Vagina (tissue), 2 donors: ENCODE results near the gene GRIP2.

ENCODE experiments used
- POLR2A ChIP-seq, 2 donors: fragments of 450-650 bp; IDR thresholded peaks; one replicate each; pipeline ENCODE4 v1.6.1; 2017; ENCODE audit warnings: antibody characterized with exemption in 2 of 2, mild to moderate bottlenecking in 2 of 2, moderate library complexity in 2 of 2
- POLR2AphosphoS5 ChIP-seq, 2 donors: sonication (generic); formaldehyde crosslinking; IDR thresholded peaks; one replicate each; pipeline ENCODE4 v1.9.0; 2017; ENCODE audit warnings: antibody characterized with exemption in 2 of 2, mild to moderate bottlenecking in 2 of 2, low read depth in 1 of 2; ENCODE audit not compliant: insufficient read depth in 1 of 2
- TF ChIP-seq, protein P1 (sequence below), 3 experiments: fragments of 450-650 bp in 2 of 3; fragments of 200-600 bp in 1 of 3; sonication (generic) in 1 of 3; IDR thresholded peaks; one replicate each; pipeline ENCODE4 v1.5.1; 2017 to 2019; ENCODE audit warnings: antibody characterized with exemption in 3 of 3, mild to moderate bottlenecking in 2 of 3, moderate library complexity in 2 of 3

DNA sequence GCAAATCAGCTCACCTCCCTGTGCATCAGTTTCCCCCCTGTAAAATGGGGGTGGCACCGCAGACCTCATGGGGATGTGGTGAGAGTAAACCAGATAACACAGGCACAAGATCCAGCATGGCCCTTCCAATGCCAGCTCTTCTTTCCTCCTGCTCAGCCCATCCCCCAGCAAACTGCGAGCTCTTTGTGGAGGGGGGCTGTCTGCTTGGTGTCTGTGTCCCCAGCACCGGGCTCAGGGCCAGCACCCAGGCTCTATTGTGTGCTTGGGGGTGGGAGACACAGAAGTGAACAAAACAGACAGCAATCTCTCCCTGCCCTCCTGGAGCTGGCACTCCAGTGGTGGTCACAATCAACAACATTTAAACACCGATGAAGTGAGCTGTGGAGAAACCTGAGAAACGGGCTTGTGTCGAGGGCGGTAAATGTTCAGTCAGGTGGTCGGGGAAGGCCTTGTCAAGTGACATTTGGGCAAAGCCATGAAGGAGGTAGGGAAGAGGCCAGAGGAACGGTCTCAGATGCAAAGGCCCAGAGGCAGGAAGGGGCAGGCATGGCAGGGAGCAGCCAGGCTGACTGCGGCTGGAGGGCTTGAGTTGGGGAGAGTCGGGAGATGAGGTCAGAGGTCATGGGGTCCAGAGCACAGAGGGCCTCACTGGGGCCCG is 28.4 kb downstream of the GRIP2 start:
- TF ChIP-seq POLR2AphosphoS5 (IDR thresholded peaks at IDR 0.05; ENCODE audit: insufficient read depth in 1 of 2, low read depth in 1 of 2) (no peak), POLR2A (IDR thresholded peaks at IDR 0.05) (no peak)
- TF ChIP-seq, protein P1, sequence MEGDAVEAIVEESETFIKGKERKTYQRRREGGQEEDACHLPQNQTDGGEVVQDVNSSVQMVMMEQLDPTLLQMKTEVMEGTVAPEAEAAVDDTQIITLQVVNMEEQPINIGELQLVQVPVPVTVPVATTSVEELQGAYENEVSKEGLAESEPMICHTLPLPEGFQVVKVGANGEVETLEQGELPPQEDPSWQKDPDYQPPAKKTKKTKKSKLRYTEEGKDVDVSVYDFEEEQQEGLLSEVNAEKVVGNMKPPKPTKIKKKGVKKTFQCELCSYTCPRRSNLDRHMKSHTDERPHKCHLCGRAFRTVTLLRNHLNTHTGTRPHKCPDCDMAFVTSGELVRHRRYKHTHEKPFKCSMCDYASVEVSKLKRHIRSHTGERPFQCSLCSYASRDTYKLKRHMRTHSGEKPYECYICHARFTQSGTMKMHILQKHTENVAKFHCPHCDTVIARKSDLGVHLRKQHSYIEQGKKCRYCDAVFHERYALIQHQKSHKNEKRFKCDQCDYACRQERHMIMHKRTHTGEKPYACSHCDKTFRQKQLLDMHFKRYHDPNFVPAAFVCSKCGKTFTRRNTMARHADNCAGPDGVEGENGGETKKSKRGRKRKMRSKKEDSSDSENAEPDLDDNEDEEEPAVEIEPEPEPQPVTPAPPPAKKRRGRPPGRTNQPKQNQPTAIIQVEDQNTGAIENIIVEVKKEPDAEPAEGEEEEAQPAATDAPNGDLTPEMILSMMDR (IDR thresholded peaks at IDR 0.05), result no peak
